ENCODE data around the gene SHC1. TPM values are rescaled to one million over a fixed set of nuclear protein-coding genes. Genes with fewer than 3 reads are reported as not detected.
"Not testable (repeated sequence)": the region's sequence is repeated elsewhere in the genome, so short reads cannot be mapped to it uniquely, and the experiment has no call there.

Gene SHC1
- total and polyA plus RNA-seq, 8 donors = 120 to 148 (median 132) TPM

DNA sequence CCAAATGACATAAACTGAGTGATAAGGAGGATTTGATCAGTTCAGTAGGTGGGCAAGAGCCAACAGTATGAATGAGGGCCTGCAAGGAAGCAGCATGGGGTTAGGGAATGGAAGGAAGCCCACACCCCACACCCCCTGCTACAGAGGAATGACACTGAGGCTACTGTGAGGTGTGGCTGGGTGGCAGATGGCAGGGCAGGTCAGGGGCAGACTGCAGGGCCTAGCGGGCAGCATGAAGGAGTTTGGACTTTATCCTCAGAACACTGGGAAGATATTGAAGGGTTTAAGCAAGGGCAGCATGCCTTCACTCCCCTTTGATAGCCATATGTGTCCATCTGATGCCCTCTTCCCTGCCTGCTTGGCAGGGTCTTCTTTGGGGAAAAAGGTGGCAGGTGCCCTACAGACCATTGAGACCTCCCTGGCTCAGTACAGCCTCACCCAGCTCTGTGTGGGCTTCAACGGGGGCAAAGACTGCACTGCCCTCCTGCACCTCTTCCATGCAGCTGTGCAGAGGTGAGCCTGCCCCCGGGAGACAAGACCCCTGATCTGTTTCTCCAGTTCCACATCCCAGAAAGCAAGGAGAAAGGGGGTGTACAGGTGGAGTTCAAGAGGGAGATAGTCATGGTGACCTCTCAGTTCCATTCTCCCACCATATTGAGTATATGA is 18.8 kb upstream of the SHC1 start:
- peaks cover 0 to 17% of the 10 kb centered on the region in 2 donors for H3K4me1 ChIP-seq
- H3K36me3 ChIP-seq = peaks cover 0 to 51% of the 10 kb centered on the region in 2 donors
- DNase-seq (no peak), ATAC-seq (no peak)
- TF ChIP-seq, protein P1, sequence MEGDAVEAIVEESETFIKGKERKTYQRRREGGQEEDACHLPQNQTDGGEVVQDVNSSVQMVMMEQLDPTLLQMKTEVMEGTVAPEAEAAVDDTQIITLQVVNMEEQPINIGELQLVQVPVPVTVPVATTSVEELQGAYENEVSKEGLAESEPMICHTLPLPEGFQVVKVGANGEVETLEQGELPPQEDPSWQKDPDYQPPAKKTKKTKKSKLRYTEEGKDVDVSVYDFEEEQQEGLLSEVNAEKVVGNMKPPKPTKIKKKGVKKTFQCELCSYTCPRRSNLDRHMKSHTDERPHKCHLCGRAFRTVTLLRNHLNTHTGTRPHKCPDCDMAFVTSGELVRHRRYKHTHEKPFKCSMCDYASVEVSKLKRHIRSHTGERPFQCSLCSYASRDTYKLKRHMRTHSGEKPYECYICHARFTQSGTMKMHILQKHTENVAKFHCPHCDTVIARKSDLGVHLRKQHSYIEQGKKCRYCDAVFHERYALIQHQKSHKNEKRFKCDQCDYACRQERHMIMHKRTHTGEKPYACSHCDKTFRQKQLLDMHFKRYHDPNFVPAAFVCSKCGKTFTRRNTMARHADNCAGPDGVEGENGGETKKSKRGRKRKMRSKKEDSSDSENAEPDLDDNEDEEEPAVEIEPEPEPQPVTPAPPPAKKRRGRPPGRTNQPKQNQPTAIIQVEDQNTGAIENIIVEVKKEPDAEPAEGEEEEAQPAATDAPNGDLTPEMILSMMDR (IDR thresholded peaks at IDR 0.05) = no peak
- no peak overlapping the region for H3K27ac ChIP-seq
- no peaks in the 10 kb centered on the region for H3K9me3 ChIP-seq
- no peaks in the 10 kb centered on the region for H3K27me3 ChIP-seq
- intact Hi-C loops (cut with DNase I) = no loop called here
- H3K4me3 ChIP-seq = no peak overlapping the region

DNA sequence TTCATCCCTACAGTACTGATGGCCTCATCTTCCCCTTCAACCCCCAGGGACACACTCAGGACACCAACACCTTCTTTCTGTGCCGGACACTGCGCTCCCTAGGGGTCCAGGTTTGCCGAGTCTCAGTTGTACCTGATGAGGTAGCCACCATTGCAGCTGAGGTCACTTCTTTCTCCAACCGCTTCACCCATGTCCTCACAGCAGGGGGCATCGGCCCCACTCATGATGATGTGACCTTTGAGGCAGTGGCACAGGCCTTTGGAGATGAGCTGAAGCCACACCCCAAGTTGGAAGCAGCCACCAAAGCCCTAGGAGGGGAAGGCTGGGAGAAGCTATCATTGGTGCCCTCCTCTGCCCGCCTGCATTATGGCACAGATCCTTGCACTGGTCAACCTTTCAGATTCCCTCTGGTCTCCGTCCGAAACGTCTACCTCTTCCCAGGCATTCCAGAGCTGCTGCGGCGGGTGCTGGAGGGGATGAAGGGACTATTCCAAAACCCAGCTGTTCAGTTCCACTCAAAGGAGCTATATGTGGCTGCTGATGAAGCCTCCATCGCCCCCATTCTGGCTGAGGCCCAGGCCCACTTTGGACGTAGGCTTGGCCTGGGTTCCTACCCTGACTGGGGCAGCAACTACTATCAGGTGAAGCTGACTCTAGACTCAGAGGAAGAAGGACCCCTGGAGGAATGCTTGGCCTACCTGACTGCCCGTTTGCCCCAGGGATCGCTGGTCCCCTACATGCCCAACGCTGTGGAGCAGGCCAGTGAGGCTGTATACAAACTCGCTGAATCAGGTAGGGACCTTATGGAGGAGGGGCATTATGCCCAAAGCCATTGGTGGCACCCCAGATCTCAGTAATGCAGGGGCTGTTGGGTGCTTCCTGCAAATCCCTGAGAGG is 17.8 kb upstream of the SHC1 start:
- Histone ChIP-seq H3K9me3 (no peaks in the 10 kb centered on the region), H3K27ac (no peak overlapping the region), H3K4me3 (no peak overlapping the region), H3K36me3 (peaks cover 0 to 51% of the 10 kb centered on the region in 2 donors), H3K27me3 (no peaks in the 10 kb centered on the region), H3K4me1 (peaks cover 0 to 26% of the 10 kb centered on the region in 2 donors)
- intact Hi-C loops (cut with DNase I) = no loop called here
- TF ChIP-seq, protein P1 (IDR thresholded peaks at IDR 0.05) = no peak
- DNase-seq (no peak), ATAC-seq (no peak)

DNA sequence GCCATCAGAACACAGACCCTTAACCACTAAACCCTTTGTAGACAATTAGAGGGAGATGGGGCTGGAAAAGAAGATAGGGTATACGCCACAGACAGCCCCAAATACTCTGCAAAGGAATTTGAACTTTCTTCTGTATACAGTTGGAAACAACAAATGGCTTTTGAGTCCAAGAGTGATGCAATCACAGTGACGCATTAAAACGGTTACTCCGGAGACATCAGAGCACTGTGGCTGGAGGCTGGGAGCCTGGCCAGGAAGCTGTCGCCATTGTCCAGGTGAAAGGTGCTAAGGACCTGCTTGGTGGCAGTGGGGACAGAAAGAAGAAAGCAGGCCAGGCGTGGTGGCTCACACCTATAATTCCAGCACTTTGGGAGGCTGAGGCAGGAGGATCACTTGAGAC is 16.8 kb upstream of the SHC1 start:
- TF ChIP-seq, protein P1 (IDR thresholded peaks at IDR 0.05) = no peak
- no peaks in the 10 kb centered on the region for H3K9me3 ChIP-seq
- peaks cover 0 to 30% of the 10 kb centered on the region in 2 donors for H3K4me1 ChIP-seq
- DNase-seq (no peak), ATAC-seq (no peak)
- intact Hi-C loops (cut with DNase I) = no loop called here
- H3K36me3 ChIP-seq = peaks cover 0 to 51% of the 10 kb centered on the region in 2 donors
- no peak overlapping the region for H3K4me3 ChIP-seq
- H3K27me3 ChIP-seq = no peaks in the 10 kb centered on the region
- no peak overlapping the region for H3K27ac ChIP-seq

DNA sequence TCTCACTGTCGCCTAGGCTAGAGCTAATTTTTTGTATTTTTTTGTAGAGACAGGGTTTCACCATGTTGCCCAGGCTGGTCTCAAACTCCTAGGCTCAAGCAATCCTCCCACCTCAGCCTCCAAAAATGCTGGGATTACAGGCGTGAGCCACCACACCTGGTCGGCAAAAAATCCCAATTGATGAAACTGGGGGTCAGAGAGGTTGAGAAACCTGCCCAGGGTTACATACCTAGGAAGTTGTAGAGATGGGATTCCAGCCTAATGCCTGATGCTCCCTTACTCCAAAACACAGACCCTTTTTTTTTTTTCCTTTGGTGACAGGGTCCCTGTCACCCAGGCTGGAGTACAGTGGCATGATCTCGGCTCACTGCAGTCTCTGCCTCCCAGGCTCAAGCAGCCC is 16.2 kb upstream of the SHC1 start:
- H3K27me3 ChIP-seq; H3K27ac ChIP-seq; DNase-seq; ATAC-seq; intact Hi-C loops (cut with DNase I); H3K9me3 ChIP-seq; H3K4me3 ChIP-seq: not testable (repeated sequence)
- peaks cover 0 to 34% of the 10 kb centered on the region in 2 donors for H3K4me1 ChIP-seq
- H3K36me3 ChIP-seq = peaks cover 0 to 49% of the 10 kb centered on the region in 2 donors

DNA sequence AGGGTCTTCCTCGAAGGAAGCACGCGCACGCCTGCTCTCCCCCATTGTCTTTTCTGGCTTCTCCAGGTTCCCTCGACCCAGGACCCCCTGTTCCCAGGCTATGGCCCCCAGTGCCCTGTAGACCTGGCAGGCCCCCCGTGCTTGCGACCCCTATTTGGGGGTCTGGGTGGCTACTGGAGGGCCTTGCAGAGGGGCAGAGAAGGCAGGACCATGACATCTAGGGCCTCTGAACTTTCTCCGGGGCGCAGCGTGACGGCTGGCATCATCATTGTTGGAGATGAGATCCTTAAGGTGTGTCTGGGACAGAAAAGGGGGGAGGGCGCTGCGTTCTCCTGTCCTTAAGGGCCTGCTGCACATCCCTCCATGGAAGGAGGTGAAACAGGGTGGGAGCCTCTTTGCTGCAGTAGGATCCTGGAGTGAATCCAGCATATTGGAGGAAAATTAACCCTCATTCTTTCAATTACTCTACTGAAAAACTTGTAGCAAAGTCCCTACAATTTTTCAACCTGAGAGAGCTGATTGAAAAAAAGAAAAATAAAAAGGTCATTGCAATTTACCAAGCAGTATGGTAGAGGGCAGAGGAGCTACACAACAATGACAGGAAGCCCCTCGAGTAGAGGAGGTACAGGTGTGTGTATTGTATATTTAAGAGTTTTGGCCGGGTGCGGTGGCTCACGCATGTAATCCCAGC is 13.4 kb upstream of the SHC1 start:
- TF ChIP-seq, protein P1 (IDR thresholded peaks at IDR 0.05) = no peak
- DNase-seq (no peak), ATAC-seq (no peak)
- peaks cover 0 to 34% of the 10 kb centered on the region in 2 donors for H3K4me1 ChIP-seq
- H3K9me3 ChIP-seq = no peaks in the 10 kb centered on the region
- H3K27ac ChIP-seq = peak overlapping the region; percentile 59 to 71
- no peaks in the 10 kb centered on the region for H3K27me3 ChIP-seq
- peak overlapping the region; percentile 53 to 59 for H3K4me3 ChIP-seq
- intact Hi-C loops (cut with DNase I) = no loop called here
- peaks cover 0 to 22% of the 10 kb centered on the region in 2 donors for H3K36me3 ChIP-seq

All from left lung (tissue), 10 donors.